ENCODE data around the gene GZMM.

Gene GZMM

DNA sequence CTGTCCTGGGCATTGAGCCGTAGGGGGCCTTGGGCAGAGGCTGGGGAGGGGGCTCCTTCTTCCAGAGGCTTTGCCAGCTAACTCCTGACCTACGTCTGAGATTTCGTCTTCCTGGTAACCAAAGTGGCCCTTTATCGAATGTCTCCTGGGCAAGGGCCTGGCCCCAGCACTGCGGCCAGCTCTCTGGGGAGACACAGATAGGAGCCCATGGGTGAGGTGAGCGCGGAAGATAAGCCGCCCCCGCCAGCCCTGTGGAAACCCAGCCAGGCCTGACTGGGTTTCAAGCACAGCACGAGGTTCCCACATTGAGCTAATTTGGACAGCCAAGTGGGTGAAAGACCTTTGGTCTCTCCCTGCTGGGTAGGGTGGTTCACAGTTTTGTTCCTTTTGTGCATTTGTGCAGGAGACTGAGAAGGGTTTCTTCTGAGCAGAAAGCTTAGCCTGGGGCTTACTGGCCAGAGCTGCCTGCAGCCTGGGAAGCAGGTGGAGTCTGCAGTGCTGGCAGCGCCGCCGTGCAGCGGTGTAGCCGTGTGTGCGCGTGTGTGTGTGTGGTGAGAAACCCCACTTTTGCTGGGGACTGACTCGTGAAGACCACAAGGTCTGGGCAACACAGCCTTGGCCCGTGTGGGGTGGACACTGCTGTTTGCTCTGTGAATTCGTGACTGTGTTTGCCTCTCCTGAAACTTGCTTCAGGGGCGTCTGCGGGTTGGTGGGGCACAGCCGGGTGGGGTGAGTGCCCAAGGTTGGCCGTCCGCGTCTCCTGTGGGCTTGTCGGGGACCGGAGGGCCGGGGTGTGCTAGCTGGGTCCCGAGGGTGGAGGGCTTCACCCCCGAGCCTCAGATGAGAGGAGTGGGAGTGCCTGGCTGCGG is 31.0 kb downstream of the GZMM start:
- TF ChIP-seq, protein P1, sequence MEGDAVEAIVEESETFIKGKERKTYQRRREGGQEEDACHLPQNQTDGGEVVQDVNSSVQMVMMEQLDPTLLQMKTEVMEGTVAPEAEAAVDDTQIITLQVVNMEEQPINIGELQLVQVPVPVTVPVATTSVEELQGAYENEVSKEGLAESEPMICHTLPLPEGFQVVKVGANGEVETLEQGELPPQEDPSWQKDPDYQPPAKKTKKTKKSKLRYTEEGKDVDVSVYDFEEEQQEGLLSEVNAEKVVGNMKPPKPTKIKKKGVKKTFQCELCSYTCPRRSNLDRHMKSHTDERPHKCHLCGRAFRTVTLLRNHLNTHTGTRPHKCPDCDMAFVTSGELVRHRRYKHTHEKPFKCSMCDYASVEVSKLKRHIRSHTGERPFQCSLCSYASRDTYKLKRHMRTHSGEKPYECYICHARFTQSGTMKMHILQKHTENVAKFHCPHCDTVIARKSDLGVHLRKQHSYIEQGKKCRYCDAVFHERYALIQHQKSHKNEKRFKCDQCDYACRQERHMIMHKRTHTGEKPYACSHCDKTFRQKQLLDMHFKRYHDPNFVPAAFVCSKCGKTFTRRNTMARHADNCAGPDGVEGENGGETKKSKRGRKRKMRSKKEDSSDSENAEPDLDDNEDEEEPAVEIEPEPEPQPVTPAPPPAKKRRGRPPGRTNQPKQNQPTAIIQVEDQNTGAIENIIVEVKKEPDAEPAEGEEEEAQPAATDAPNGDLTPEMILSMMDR (IDR thresholded peaks at IDR 0.05; ENCODE audit: control insufficient read depth, extremely low read depth, insufficient read depth): no peak
- DNase-seq (ENCODE audit: low read depth): no peak
- peak overlapping the region; percentile 50 for H3K4me3 ChIP-seq (ENCODE audit: low read depth, low read length)

DNA sequence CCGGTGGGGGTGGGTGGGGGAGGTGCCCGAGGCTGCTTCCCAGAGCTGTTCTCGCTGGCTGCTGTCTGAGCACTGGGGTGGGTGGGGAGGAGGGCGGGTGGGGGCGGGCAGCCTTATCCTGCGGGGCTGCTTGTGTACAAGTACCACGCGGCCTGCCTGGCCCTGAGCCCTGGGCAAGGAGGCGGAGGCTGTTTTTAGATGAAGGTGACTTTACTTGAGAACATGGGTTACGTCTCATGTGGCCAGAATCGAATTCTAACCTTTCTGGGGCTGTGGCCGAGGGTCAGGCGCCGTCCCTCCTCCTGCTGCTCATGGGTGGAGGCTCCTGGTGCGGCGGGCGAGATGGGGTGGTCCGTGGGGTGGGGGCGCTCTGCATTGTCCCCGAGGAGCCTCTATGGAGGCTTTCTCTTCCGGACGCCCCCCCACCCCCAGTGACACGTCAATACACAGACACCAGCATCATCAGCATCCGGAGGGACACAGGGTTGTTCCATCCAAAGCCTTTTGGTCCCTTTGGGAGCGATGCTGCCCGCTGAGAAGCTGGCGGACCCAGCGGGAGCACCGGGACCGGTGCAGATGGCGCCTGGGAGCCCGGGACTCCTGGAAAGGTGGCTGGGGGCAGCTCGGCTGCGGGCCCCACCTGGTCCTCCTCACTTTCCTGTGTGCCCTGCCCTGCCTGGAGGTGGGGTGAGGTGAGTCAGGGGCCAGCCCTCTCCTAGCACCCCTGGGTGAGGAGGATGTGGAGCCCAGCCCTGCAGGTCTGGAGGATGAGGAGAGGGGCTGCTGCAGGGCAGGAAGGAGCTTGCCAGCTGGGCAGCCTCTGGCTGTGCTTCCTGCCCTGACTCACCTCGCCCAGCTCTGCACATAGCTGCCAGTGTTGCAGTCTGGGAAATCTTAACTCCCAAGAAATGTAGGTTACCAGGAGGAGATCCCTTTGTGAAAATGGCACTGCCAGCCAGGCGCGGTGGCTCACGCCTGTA is 32.0 kb downstream of the GZMM start:
- TF ChIP-seq, protein P1 (IDR thresholded peaks at IDR 0.05; ENCODE audit: control insufficient read depth, extremely low read depth, insufficient read depth): no peak
- DNase-seq (ENCODE audit: low read depth): no peak
- H3K4me3 ChIP-seq (ENCODE audit: low read depth, low read length): peak overlapping the region; percentile 50

DNA sequence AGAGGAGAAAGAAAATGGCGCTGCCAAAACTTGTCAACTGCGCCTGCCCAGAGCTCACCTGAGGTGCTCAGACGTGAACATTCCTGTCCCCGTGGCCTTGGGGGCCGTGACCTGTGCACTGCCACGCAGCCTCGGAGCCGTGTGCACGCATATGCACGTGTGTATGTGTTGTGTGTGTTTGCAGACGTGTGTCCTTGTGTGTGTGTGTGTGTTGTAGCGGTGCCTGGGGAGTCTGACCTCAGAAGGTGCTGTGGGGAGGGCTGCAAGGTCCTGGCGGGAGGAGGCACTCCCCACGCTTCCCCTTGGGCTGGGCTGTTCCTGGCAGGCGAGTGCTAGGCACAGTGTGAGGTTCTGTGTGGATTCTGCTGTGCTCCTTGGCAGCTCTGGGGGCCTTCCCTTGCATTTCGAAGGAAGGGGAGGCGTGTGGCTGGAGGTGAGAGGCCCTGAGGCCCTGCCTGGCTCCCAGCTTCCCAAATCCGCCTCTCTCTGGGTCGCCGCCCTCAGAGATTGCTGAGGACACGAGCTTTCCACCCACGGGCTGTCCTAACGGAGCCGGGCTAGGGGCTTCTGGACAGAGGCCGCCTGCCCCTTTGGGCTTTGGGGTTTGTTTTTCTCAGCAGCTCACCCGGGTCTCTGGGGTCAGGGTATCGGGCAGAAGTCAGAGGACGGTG is 33.0 kb downstream of the GZMM start:
- no peak for DNase-seq (ENCODE audit: low read depth)
- no peak overlapping the region for H3K4me3 ChIP-seq (ENCODE audit: low read depth, low read length)
- TF ChIP-seq, protein P1 (IDR thresholded peaks at IDR 0.05; ENCODE audit: control insufficient read depth, extremely low read depth, insufficient read depth): no peak

DNA sequence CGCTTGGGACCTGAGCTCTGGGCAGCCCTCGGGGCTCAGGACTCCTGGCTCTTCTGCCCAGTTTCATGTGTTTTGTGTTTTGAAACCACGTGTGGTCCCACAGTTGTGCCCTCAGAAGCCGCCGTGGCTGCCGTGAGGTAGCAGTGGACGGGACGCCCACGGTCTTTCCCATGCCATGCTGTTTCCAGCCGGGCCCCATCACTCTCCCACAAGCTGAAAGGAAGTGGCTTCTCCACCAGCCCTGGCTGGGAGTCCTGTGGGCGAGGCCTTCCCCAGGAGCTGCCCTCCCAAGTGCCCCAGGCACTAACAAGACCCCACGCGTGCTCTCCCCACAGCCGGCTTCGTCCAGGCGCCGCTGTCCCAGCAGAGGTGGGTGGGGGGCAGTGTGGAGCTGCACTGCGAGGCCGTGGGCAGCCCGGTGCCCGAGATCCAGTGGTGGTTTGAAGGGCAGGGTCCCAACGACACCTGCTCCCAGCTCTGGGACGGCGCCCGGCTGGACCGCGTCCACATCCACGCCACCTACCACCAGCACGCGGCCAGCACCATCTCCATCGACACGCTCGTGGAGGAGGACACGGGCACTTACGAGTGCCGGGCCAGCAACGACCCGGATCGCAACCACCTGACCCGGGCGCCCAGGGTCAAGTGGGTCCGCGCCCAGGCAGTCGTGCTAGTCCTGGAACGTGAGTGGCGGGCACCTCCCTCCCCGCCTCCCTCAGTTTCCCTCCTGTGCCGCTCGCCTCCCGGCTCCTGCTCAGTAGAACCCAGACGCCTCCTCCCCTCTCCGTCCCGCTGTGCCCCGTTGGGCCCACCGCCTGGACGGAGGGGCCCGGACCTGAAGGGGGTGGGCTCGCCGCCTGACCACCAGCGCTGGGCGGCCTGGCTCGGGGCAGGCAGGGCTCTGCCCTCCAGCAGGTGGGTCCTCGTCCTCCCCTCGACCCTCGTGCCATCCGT is 33.9 kb downstream of the GZMM start:
- DNase-seq (ENCODE audit: low read depth): no peak
- no peak overlapping the region for H3K4me3 ChIP-seq (ENCODE audit: low read depth, low read length)
- TF ChIP-seq, protein P1 (IDR thresholded peaks at IDR 0.05; ENCODE audit: control insufficient read depth, extremely low read depth, insufficient read depth): no peak

DNA sequence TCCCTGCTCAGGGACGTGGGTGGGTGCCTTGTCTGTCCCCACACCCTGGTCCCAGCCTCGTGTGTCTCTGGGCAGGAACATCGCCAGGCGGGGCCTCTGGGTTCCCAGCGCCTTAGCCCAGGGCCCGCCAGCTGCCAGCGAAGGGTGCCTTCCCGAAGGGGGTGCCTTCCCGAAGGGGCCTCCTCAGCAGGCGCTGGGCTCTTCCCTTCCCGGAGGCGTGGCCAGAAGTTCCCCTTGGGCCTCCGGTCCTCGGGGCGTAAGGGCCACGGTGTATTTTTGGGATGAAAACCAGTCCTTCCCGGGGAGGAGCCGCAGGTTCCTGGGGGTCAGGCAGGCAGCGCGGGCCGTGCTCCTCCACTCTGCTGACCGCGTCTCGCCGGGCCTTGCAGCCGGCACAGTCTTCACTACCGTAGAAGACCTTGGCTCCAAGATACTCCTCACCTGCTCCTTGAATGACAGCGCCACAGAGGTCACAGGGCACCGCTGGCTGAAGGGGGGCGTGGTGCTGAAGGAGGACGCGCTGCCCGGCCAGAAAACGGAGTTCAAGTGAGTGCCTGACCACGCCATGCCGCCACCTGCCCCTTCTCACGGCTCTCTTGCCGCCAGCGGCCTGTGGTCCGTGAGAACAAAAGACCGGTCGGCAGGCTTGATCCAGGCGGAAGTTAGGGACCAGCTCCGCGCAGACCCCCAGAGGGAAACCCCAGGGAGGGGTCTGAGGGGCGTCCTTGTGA is 35.4 kb downstream of the GZMM start:
- TF ChIP-seq, protein P1 (IDR thresholded peaks at IDR 0.05; ENCODE audit: control insufficient read depth, extremely low read depth, insufficient read depth): no peak
- no peak overlapping the region for H3K4me3 ChIP-seq (ENCODE audit: low read depth, low read length)
- DNase-seq (ENCODE audit: low read depth): no peak

All from LNCaP clone FGC (cell line).